ENCODE results near the gene MISP.

Gene MISP

DNA sequence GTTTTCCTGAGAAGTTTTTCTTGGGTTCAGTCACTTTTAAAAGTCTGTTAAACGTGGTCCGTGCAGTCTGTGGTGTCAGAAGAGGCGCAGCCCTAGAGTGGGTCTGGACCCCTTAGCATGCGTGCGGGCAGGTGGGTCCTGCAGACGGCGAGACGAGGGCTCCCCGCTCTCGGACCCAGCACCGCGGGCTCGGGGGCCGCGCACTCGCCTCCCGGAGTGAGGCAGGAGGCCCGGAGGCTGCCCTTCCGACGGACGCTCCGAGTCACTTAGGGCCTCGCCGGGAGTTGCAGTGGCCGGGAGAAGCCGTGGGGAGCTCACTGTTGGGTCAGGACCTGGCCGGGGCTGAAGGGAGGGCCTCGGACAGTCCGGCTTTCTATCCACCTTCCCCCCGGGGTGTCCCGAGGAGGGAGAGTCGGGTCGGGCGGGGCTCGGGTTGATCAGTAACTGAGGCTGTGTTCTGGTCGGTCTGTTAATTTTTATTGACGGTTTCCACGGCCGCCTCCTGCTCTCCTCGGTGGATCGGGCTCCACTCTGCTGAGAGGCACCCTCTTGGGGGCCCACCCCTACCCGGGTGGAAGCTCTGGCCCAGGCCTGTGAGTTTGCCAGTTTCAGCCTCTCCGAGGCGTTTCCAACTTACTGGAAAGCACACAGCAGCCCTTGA lies 47.6 kb downstream of the MISP start:
- no peak for DNase-seq

DNA sequence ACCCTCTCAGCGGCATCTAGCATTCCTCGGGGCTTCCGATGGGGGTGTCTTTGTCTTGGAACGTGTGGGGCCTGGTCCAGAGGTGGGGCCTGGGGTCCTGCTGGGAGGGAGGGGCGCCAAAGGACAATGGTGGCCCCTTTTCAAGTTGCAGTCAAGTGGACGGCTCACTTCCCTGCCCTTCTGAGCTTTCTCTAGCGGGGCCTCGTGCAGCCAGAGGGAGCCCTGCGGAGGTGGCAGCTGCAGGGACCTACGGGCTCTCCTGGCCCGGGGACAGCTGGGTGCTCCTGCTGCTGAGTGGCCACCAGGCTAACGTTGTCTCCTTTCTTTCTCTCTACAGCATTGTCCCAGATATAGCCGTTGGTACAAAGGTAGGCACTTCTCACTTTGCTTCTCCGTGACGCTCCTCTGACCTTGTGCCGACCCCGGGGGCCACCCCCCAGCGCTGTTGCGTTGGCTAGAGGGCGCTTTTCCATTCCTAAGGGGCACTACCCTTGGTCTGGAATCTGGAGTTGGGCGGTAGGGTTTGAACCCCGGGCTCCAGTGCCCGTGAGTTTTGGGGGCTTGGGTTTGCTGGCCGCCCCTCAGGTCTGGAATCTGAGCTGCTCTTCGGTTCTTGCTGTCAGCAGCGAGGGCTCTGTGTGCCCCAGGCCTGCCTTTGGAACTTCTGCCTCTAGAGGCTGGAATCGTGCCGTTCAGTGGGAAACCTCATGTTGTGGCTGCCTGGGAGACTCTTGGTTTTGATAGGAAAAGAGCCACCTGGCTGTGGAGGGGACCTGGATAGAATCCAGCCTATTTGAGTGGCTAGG lies 48.4 kb downstream of the MISP start:
- peak; percentile 25 for DNase-seq

GRCh38 chr19:800360-801029 lies 49.6 kb downstream of the MISP start:
- DNase-seq: peak; percentile 8

GRCh38 chr19:801030-801860 lies 50.3 kb downstream of the MISP start:
- DNase-seq: peak; percentile 58

DNA sequence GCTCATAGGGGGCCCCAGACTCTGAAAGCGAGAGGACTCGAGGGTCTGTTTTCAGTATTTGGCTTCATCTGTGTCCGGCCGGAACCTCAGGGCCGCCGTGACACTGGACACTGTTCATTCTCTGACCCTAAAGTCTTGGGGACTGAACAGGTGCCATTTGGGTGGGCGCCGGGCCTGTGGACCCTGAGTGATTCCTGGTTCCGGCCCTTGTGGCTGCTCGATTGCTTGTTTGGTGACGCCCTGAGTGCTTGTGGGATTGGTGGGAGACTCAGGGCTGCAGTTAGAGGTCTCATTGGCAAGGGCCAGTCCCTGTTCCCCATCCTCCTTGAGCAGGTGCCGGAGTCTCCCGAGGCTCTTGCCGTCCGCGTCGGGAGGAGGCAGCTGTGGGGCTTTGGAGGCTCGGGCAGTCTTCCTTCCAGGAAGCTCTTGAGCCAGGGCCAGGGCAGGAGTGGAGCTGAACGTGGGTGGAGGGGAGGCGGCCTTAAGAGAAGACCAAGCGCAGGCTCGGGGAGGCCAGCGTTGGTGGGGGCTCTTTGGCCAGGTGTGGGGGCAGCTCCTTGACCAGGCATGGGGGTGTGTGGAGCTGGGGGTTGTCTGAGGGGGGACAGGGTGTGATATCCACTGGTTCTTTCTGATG lies 51.1 kb downstream of the MISP start:
- DNase-seq: no peak

GRCh38 chr19:802498-803098 lies 51.7 kb downstream of the MISP start:
- no peak for DNase-seq

- DNase-seq: no peak
Measured at GRCh38 chr19:803099-803561, 52.2 kb downstream of the MISP start.

DNA sequence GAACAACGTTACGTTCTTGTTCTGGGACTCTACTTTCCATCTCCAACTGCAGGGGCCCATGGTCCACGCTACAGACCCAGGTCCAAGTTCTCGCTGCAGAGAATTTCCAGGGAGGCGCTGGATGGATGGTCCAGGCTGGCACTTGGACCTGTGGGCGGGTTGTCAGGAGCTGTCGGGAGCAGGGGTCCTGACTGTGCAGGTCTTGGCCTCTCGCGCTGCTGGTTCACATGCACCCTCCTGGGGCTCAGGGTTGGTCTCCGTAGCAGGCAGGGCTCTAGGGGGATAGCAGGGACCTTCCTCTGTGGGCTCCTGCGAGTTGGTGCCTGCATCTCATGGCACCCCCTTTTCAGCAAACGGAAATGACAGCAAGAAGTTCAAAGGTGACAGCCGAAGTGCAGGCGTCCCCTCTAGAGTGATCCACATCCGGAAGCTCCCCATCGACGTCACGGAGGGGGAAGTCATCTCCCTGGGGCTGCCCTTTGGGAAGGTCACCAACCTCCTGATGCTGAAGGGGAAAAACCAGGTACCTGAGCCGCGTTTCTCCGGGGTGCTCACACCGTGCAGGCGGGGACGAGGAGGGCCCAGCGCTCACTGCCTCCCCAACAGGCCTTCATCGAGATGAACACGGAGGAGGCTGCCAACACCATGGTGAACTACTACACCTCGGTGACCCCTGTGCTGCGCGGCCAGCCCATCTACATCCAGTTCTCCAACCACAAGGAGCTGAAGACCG lies 52.9 kb downstream of the MISP start:
- no peak for DNase-seq

- DNase-seq: no peak
Measured at GRCh38 chr19:804419-805165, 53.7 kb downstream of the MISP start.

GRCh38 chr19:805166-805551 lies 54.2 kb downstream of the MISP start:
- no peak for DNase-seq

DNA sequence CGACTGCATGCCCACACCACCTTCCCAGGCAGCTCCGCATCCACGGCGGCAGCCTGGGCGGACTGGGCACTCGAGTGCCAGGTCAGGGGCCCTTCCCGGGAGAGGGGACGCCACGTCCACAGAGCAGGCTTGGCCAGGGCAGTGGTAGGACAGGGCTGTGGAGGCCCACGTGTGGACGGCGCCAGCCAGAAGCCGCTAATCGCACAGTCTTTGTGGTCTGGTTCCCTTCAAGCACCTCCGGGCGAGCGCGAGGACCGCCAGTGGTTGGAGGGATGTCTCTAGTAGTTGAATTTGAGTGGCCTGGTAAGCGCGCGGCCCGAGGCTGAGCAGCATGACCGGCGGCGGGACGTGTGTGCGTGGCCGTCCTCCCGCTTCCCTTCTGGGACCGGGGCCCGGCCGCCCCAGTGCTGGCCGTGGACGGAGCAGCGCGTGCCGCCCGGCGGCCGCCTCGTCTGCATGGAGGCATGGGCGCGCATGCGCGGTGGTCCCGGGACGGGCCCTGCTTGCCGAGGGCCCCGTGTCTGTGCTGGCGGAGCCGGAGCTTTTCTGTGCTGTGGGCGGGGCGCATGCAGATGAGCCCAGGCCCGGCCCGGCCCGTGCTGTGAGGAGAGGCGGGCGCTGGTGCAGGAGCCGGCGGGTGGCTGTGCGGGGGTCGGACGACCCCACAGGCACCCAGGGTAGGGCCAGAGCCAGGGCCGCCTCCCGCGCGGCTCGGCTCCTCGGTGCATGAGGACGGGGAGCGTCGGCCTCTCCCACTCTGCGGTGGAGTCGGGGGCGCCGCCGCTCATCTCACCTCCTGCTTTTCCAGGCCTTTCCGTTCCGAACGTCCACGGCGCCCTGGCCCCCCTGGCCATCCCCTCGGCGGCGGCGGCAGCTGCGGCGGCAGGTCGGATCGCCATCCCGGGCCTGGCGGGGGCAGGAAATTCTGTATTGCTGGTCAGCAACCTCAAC lies 55.0 kb downstream of the MISP start:
- no peak for DNase-seq

GRCh38 chr19:806815-807421 lies 56.0 kb downstream of the MISP start:
- no peak for DNase-seq

- no peak for DNase-seq
Measured at GRCh38 chr19:807627-808422, 56.9 kb downstream of the MISP start.

DNA sequence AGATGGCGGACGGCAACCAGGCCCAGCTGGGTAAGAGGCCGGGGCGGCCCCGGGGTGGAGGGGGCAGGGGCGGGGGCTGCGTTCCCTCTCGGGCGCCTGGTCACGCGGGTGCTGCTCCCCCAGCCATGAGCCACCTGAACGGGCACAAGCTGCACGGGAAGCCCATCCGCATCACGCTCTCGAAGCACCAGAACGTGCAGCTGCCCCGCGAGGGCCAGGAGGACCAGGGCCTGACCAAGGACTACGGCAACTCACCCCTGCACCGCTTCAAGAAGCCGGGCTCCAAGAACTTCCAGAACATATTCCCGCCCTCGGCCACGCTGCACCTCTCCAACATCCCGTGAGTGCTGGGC lies 57.5 kb downstream of the MISP start:
- no peak for DNase-seq

- no peak for DNase-seq
Measured at GRCh38 chr19:810077-810855, 59.4 kb downstream of the MISP start.

DNA sequence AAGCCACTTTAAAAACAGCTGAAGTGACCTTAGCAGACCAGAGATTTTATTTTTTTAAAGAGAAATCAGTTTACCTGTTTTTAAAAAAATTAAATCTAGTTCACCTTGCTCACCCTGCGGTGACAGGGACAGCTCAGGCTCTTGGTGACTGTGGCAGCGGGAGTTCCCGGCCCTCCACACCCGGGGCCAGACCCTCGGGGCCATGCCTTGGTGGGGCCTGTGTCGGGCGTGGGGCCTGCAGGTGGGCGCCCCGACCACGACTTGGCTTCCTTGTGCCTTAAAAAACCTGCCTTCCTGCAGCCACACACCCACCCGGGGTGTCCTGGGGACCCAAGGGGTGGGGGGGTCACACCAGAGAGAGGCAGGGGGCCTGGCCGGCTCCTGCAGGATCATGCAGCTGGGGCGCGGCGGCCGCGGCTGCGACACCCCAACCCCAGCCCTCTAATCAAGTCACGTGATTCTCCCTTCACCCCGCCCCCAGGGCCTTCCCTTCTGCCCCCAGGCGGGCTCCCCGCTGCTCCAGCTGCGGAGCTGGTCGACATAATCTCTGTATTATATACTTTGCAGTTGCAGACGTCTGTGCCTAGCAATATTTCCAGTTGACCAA lies 60.1 kb downstream of the MISP start:
- no peak for DNase-seq

DNA sequence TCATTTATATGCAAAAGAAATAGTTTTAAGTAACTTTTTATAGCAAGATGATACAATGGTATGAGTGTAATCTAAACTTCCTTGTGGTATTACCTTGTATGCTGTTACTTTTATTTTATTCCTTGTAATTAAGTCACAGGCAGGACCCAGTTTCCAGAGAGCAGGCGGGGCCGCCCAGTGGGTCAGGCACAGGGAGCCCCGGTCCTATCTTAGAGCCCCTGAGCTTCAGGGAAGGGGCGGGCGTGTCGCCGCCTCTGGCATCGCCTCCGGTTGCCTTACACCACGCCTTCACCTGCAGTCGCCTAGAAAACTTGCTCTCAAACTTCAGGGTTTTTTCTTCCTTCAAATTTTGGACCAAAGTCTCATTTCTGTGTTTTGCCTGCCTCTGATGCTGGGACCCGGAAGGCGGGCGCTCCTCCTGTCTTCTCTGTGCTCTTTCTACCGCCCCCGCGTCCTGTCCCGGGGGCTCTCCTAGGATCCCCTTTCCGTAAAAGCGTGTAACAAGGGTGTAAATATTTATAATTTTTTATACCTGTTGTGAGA lies 60.7 kb downstream of the MISP start:
- DNase-seq: no peak

All from DMS79 (cell line).